C4-2B (cell line): ENCODE data around the gene SEMA5A.

Source experiments
- CTCF ChIP-seq: fragments of 450-650 bp; conservative IDR thresholded peaks from 2 replicates; pipeline ENCODE4 v1.5.1; 2017; ENCODE audit warnings: mild to moderate bottlenecking
- ZFX ChIP-seq: fragments of 450-650 bp; IDR thresholded peaks from 2 replicates; pipeline ENCODE4 v1.6.1; 2017

GRCh38 chr5:9056046-9056445, 489.8 kb downstream of the SEMA5A start:
- TF ChIP-seq CTCF (no peak), ZFX (no peak)
